OCI-LY1 (cell line): ENCODE data around the gene RPP25L.

Experiments used
- CTCF ChIP-seq: fragments of 200-600 bp; sonication (generic), shearing (Covaris generic); IDR thresholded peaks from 2 replicates; pipeline ENCODE4 v1.5.1; 2017; ENCODE audit warnings: mild to moderate bottlenecking, antibody characterized with exemption, low read length, moderate library complexity, mixed read lengths
- EZH2 ChIP-seq: fragments of 200-600 bp; sonication (generic), shearing (Covaris generic); IDR thresholded peaks from 2 replicates; pipeline ENCODE4 v1.8.0; 2017; ENCODE audit warnings: borderline replicate concordance, mixed run types, mild to moderate bottlenecking, antibody characterized with exemption, low read length, moderate library complexity, mixed read lengths

GRCh38 chr9:34647084-34647403 is 35.1 kb upstream of the RPP25L start:
- TF ChIP-seq EZH2 (no peak), CTCF (no peak)
